Measurements from ENCODE around the gene RPL4.

DNA sequence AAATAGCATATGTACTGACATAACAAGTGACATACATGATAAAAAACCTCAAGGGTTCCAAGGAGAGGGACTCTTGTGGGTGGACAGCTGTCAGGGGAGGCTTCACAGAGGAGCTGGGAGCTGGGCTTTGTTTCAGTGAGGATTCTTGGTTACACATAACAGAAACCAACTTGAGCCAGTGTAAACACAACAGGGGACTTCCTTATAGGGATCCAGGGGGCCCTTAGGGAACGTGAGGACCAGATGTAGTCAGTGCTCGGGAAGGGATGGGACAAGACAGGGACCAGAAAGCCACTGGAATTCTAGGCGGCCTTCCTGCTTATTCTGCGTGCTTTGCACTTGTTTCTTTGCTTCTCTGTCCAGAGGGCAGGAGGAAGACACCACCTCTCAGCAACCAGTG, 42.0 kb downstream of the RPL4 start:
- TF ChIP-seq, protein P1, sequence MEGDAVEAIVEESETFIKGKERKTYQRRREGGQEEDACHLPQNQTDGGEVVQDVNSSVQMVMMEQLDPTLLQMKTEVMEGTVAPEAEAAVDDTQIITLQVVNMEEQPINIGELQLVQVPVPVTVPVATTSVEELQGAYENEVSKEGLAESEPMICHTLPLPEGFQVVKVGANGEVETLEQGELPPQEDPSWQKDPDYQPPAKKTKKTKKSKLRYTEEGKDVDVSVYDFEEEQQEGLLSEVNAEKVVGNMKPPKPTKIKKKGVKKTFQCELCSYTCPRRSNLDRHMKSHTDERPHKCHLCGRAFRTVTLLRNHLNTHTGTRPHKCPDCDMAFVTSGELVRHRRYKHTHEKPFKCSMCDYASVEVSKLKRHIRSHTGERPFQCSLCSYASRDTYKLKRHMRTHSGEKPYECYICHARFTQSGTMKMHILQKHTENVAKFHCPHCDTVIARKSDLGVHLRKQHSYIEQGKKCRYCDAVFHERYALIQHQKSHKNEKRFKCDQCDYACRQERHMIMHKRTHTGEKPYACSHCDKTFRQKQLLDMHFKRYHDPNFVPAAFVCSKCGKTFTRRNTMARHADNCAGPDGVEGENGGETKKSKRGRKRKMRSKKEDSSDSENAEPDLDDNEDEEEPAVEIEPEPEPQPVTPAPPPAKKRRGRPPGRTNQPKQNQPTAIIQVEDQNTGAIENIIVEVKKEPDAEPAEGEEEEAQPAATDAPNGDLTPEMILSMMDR (IDR thresholded peaks at IDR 0.05), result no peak
- TF ChIP-seq EZH2 (IDR thresholded peaks at IDR 0.05), result no peak
- no peak for TF ChIP-seq EZH2phosphoT487 (IDR thresholded peaks at IDR 0.05)
